Uterus (tissue), 4 donors: ENCODE measurements around the gene SDK2. TPM values are rescaled to one million over a fixed set of nuclear protein-coding genes. Genes with fewer than 3 reads are reported as not detected.
A peak's percentile ranks its signal among the peaks of the same experiment; 100 is the strongest.

Experiments used
- DNase-seq, 2 donors: peaks; one replicate each; pipeline ENCODE4 v3.0.0-alpha.2; 2019 to 2020
- H3K27ac ChIP-seq, 2 donors: fragments of 200-600 bp; sonication (generic); 1 replicate in 1 of 2; 2 replicates in 1 of 2; pipeline ENCODE4 v1.5.1; 2016 to 2018
- H3K27me3 ChIP-seq, 2 donors: fragments of 200-600 bp; sonication (generic); one replicate each; pipeline ENCODE4 v1.5.1; 2018 to 2019; ENCODE audit warnings: control low read depth in 1 of 2
- H3K36me3 ChIP-seq, 2 donors: fragments of 200-600 bp; sonication (generic); one replicate each; pipeline ENCODE4 v1.5.1; 2019; ENCODE audit warnings: control low read depth in 1 of 2
- H3K4me1 ChIP-seq, 2 donors: fragments of 200-600 bp; sonication (generic); one replicate each; pipeline ENCODE4 v1.5.1; 2018 to 2019; ENCODE audit warnings: control low read depth in 1 of 2
- H3K4me3 ChIP-seq, 2 donors: fragments of 200-600 bp; sonication (generic); 1 replicate in 1 of 2; 2 replicates in 1 of 2; pipeline ENCODE4 v1.5.1; 2018 to 2019; ENCODE audit warnings: mild to moderate bottlenecking in 1 of 2
- H3K9me3 ChIP-seq, 2 donors: fragments of 200-600 bp; sonication (generic); one replicate each; pipeline ENCODE4 v1.5.1; 2019; ENCODE audit warnings: control low read depth in 1 of 2
- CTCF ChIP-seq, 4 experiments: fragments of 200-600 bp in 2 of 4; fragments of 450-650 bp in 2 of 4; sonication (generic) in 2 of 4; IDR thresholded peaks; one replicate each; pipeline ENCODE4 v1.5.1; 2016 to 2019; ENCODE audit warnings: antibody characterized with exemption in 4 of 4, mild to moderate bottlenecking in 2 of 4, moderate library complexity in 1 of 4
- POLR2A ChIP-seq, 2 donors: fragments of 450-650 bp; IDR thresholded peaks; one replicate each; pipeline ENCODE4 v1.6.1; 2016; ENCODE audit warnings: antibody characterized with exemption in 2 of 2, mild to moderate bottlenecking in 1 of 2, moderate library complexity in 1 of 2
- intact Hi-C: fragments of 100-400 bp; cut with DNase I; formaldehyde crosslinking; loops from one replicate; pipeline ENCODE4 v1.15.1; 2023; ENCODE audit warnings: low total_unique reads
- total RNA-seq, 4 donors: library from RNA; depleted of rRNA in 3 of 4; stranded (reverse); fragments of >200 nt in 3 of 4; gene quantifications; one replicate each; pipeline versions ENCODE4 v1.1.0 to v1.2.4, GENCODE V29; 2014 to 2023
- donor health status: DM: yes; HTN: yes; CAD: no.

SDK2 gene
- total RNA-seq, 4 donors from 2014 or later: 1.1 to 5.0 TPM; not detected in 2

- intact Hi-C loops: no loop called here
- TF ChIP-seq POLR2A (IDR thresholded peaks at IDR 0.05) (no peak), CTCF (IDR thresholded peaks at IDR 0.05) (peak in 1 of 4 experiments; percentile 6)
- peaks cover 0 to 17% of the 10 kb centered on the region in 2 donors for H3K4me1 ChIP-seq
- peak overlapping the region; percentile 89 to 90 for H3K27ac ChIP-seq
- no peaks in the 10 kb centered on the region for H3K9me3 ChIP-seq
- no peaks in the 10 kb centered on the region for H3K27me3 ChIP-seq
- DNase-seq: peak; percentile 86 to 96
- no peaks in the 10 kb centered on the region for H3K36me3 ChIP-seq
- H3K4me3 ChIP-seq: no peak overlapping the region
These were observed 302.2 kb downstream of the SDK2 start for GRCh38 chr17:73342050-73342522.

- Histone ChIP-seq H3K27ac (peak overlapping the region; percentile 89 to 90), H3K4me1 (peaks cover 0 to 17% of the 10 kb centered on the region in 2 donors), H3K4me3 (no peak overlapping the region), H3K9me3 (no peaks in the 10 kb centered on the region), H3K36me3 (no peaks in the 10 kb centered on the region), H3K27me3 (no peaks in the 10 kb centered on the region)
- TF ChIP-seq CTCF (IDR thresholded peaks at IDR 0.05): no peak
- TF ChIP-seq POLR2A (IDR thresholded peaks at IDR 0.05): no peak
- intact Hi-C loops: no loop called here
- peak in 1 of 2 donors; percentile 50 for DNase-seq
These were observed 302.7 kb downstream of the SDK2 start for GRCh38 chr17:73341350-73342049.

- no peak for TF ChIP-seq POLR2A (IDR thresholded peaks at IDR 0.05)
- peak in 2 of 4 experiments; percentile 46 to 58 for TF ChIP-seq CTCF (IDR thresholded peaks at IDR 0.05)
- peak; percentile 67 to 86 for DNase-seq
- intact Hi-C loops: no loop called here
- Histone ChIP-seq H3K36me3 (no peaks in the 10 kb centered on the region), H3K27me3 (no peaks in the 10 kb centered on the region), H3K4me3 (no peak overlapping the region), H3K9me3 (no peaks in the 10 kb centered on the region), H3K27ac (peak overlapping the region; percentile 89 to 90), H3K4me1 (peaks cover 0 to 17% of the 10 kb centered on the region in 2 donors)
These were observed 304.1 kb downstream of the SDK2 start for GRCh38 chr17:73340093-73340596.

GRCh38 chr17:73338566-73339197 lies 305.6 kb downstream of the SDK2 start:
- peak overlapping the region; percentile 89 to 90 for H3K27ac ChIP-seq
- no peaks in the 10 kb centered on the region for H3K27me3 ChIP-seq
- TF ChIP-seq CTCF (IDR thresholded peaks at IDR 0.05) (no peak), POLR2A (IDR thresholded peaks at IDR 0.05) (peak in 1 of 2 donors; percentile 3)
- H3K4me3 ChIP-seq: no peak overlapping the region
- DNase-seq: no peak
- no peaks in the 10 kb centered on the region for H3K36me3 ChIP-seq
- peaks cover 0 to 17% of the 10 kb centered on the region in 2 donors for H3K4me1 ChIP-seq
- H3K9me3 ChIP-seq: no peaks in the 10 kb centered on the region
- intact Hi-C loops: no loop called here

GRCh38 chr17:73338050-73338521 lies 306.2 kb downstream of the SDK2 start:
- Histone ChIP-seq H3K36me3 (no peaks in the 10 kb centered on the region), H3K27ac (peak overlapping the region; percentile 89 to 90), H3K9me3 (no peaks in the 10 kb centered on the region), H3K27me3 (no peaks in the 10 kb centered on the region), H3K4me3 (peak overlapping the region in 1 of 2 donors; percentile 20), H3K4me1 (peaks cover 0 to 16% of the 10 kb centered on the region in 2 donors)
- peak; percentile 46 to 66 for DNase-seq
- peak in 1 of 2 donors; percentile 13 for TF ChIP-seq POLR2A (IDR thresholded peaks at IDR 0.05)
- TF ChIP-seq CTCF (IDR thresholded peaks at IDR 0.05): no peak
- intact Hi-C loops: no loop called here
